Skeletal muscle tissue (tissue), 4 donors: ENCODE data around the gene HSPA14. TPM values are rescaled to one million over a fixed set of nuclear protein-coding genes. Genes with fewer than 3 reads are reported as not detected.

ENCODE experiments used
- H3K27ac ChIP-seq: one replicate; pipeline ENCODE4 v1.7.0; 2013; ENCODE audit warnings: mild to moderate bottlenecking, low read depth, low read length, inconsistent platforms
- H3K27me3 ChIP-seq, 3 donors: one replicate each; pipeline ENCODE4 v1.7.0; 2013; ENCODE audit warnings: low read length in 3 of 3; ENCODE audit not compliant: control insufficient read depth in 3 of 3, insufficient read depth in 3 of 3
- H3K36me3 ChIP-seq, 3 donors: one replicate each; pipeline ENCODE4 v1.7.0; 2013; ENCODE audit warnings: low read length in 3 of 3; ENCODE audit not compliant: control insufficient read depth in 3 of 3, insufficient read depth in 3 of 3
- H3K4me1 ChIP-seq, 3 donors: one replicate each; pipeline ENCODE4 v1.7.0; 2013; ENCODE audit warnings: low read length in 3 of 3, mild to moderate bottlenecking in 3 of 3; ENCODE audit not compliant: control insufficient read depth in 3 of 3, insufficient read depth in 3 of 3
- H3K4me3 ChIP-seq, 3 donors: one replicate each; pipeline ENCODE4 v1.7.0; 2013; ENCODE audit warnings: low read length in 3 of 3
- H3K9ac ChIP-seq, 3 donors: one replicate each; pipeline ENCODE4 v1.7.0; 2013; ENCODE audit warnings: low read length in 3 of 3, mild to moderate bottlenecking in 3 of 3, moderate library complexity in 2 of 3, low read depth in 1 of 3
- H3K9me3 ChIP-seq, 3 donors: one replicate each; pipeline ENCODE4 v1.7.0; 2013; ENCODE audit warnings: low read length in 3 of 3; ENCODE audit not compliant: control insufficient read depth in 3 of 3
- total RNA-seq: library from RNA; depleted of rRNA; stranded (reverse); fragments of >200 nt; gene quantifications from one replicate; pipeline ENCODE4 v1.2.3, GENCODE V29; 2014
- donor health status: Osteomylitis.

The HSPA14 gene
- total RNA-seq, 1 donor from 2014 or later: 11.0 TPM

- peak overlapping the region; percentile 95 to 96 (median 95) for H3K9ac ChIP-seq
- peaks cover 8 to 23% (median 20%) of the 10 kb centered on the region in 3 donors for H3K4me1 ChIP-seq
- H3K36me3 ChIP-seq: peaks cover 11 to 34% (median 26%) of the 10 kb centered on the region in 3 donors
- no peaks in the 10 kb centered on the region for H3K9me3 ChIP-seq
- H3K27me3 ChIP-seq: no peaks in the 10 kb centered on the region
- peak overlapping the region; percentile 99 for H3K27ac ChIP-seq
- peak overlapping the region; percentile 84 to 98 (median 92) for H3K4me3 ChIP-seq
Measured at GRCh38 chr10:14837003-14837756, 926 bp upstream of the HSPA14 start.

GRCh38 chr10:14838582-14839304 lies 637 bp downstream of the HSPA14 start:
- Histone ChIP-seq H3K27me3 (no peaks in the 10 kb centered on the region), H3K9me3 (no peaks in the 10 kb centered on the region), H3K4me1 (peaks cover 8 to 23% (median 20%) of the 10 kb centered on the region in 3 donors), H3K4me3 (peak overlapping the region; percentile 85 to 98 (median 92)), H3K9ac (peak overlapping the region; percentile 95 to 98 (median 97)), H3K36me3 (peaks cover 22 to 46% (median 37%) of the 10 kb centered on the region in 3 donors), H3K27ac (peak overlapping the region; percentile 99)

GRCh38 chr10:14839305-14839695 lies 1.2 kb downstream of the HSPA14 start:
- H3K9ac ChIP-seq: peak overlapping the region; percentile 95 to 98 (median 97)
- no peaks in the 10 kb centered on the region for H3K27me3 ChIP-seq
- H3K4me3 ChIP-seq: peak overlapping the region; percentile 85 to 98 (median 92)
- peak overlapping the region; percentile 99 for H3K27ac ChIP-seq
- H3K4me1 ChIP-seq: peaks cover 8 to 23% (median 20%) of the 10 kb centered on the region in 3 donors
- no peaks in the 10 kb centered on the region for H3K9me3 ChIP-seq
- peaks cover 25 to 49% (median 38%) of the 10 kb centered on the region in 3 donors for H3K36me3 ChIP-seq

GRCh38 chr10:14840178-14840577 lies 2.1 kb downstream of the HSPA14 start:
- Histone ChIP-seq H3K4me1 (peaks cover 8 to 18% (median 16%) of the 10 kb centered on the region in 3 donors), H3K36me3 (peaks cover 28 to 42% (median 29%) of the 10 kb centered on the region in 3 donors), H3K9ac (no peak overlapping the region), H3K27me3 (no peaks in the 10 kb centered on the region), H3K27ac (no peak overlapping the region), H3K4me3 (no peak overlapping the region), H3K9me3 (no peaks in the 10 kb centered on the region)

- peaks cover 28 to 43% (median 28%) of the 10 kb centered on the region in 3 donors for H3K36me3 ChIP-seq
- H3K4me1 ChIP-seq: peaks cover 4 to 11% (median 8%) of the 10 kb centered on the region in 3 donors
- H3K4me3 ChIP-seq: no peak overlapping the region
- H3K9me3 ChIP-seq: no peaks in the 10 kb centered on the region
- no peaks in the 10 kb centered on the region for H3K27me3 ChIP-seq
- no peak overlapping the region for H3K27ac ChIP-seq
- no peak overlapping the region for H3K9ac ChIP-seq
Measured at GRCh38 chr10:14843327-14843988, 5.4 kb downstream of the HSPA14 start.

- H3K27ac ChIP-seq: no peak overlapping the region
- H3K36me3 ChIP-seq: peaks cover 28 to 48% (median 28%) of the 10 kb centered on the region in 3 donors
- no peaks in the 10 kb centered on the region for H3K4me1 ChIP-seq
- H3K27me3 ChIP-seq: no peaks in the 10 kb centered on the region
- H3K4me3 ChIP-seq: no peak overlapping the region
- no peak overlapping the region for H3K9ac ChIP-seq
- no peaks in the 10 kb centered on the region for H3K9me3 ChIP-seq
Measured at GRCh38 chr10:14844948-14845347, 6.8 kb downstream of the HSPA14 start.

GRCh38 chr10:14852236-14852635 lies 14.1 kb downstream of the HSPA14 start:
- no peak overlapping the region for H3K27ac ChIP-seq
- no peaks in the 10 kb centered on the region for H3K4me1 ChIP-seq
- no peaks in the 10 kb centered on the region for H3K27me3 ChIP-seq
- no peaks in the 10 kb centered on the region for H3K9me3 ChIP-seq
- H3K9ac ChIP-seq: no peak overlapping the region
- no peak overlapping the region for H3K4me3 ChIP-seq
- peaks cover 0 to 27% (median 11%) of the 10 kb centered on the region in 3 donors for H3K36me3 ChIP-seq

- no peaks in the 10 kb centered on the region for H3K27me3 ChIP-seq
- H3K36me3 ChIP-seq: peaks cover 0 to 19% (median 11%) of the 10 kb centered on the region in 3 donors
- no peaks in the 10 kb centered on the region for H3K4me1 ChIP-seq
Measured at GRCh38 chr10:14855453-14855852, 17.3 kb downstream of the HSPA14 start.

GRCh38 chr10:14858338-14858960 lies 20.3 kb downstream of the HSPA14 start:
- H3K9me3 ChIP-seq: no peaks in the 10 kb centered on the region
- H3K27ac ChIP-seq: no peak overlapping the region
- H3K4me1 ChIP-seq: no peaks in the 10 kb centered on the region
- H3K9ac ChIP-seq: no peak overlapping the region
- no peak overlapping the region for H3K4me3 ChIP-seq
- no peaks in the 10 kb centered on the region for H3K27me3 ChIP-seq
- peaks cover 0 to 12% (median 5%) of the 10 kb centered on the region in 3 donors for H3K36me3 ChIP-seq

More at GRCh38 chr10:14855453-14855852, 17.3 kb downstream of the HSPA14 start:
- Histone ChIP-seq H3K4me3 (no peak overlapping the region), H3K27ac (no peak overlapping the region), H3K9ac (no peak overlapping the region), H3K9me3 (no peaks in the 10 kb centered on the region)
